Measurements from ENCODE around the gene FAM107B.
"Not testable (repeated sequence)": the region's sequence is repeated elsewhere in the genome, so short reads cannot be mapped to it uniquely, and the experiment has no call there.

The FAM107B gene

DNA sequence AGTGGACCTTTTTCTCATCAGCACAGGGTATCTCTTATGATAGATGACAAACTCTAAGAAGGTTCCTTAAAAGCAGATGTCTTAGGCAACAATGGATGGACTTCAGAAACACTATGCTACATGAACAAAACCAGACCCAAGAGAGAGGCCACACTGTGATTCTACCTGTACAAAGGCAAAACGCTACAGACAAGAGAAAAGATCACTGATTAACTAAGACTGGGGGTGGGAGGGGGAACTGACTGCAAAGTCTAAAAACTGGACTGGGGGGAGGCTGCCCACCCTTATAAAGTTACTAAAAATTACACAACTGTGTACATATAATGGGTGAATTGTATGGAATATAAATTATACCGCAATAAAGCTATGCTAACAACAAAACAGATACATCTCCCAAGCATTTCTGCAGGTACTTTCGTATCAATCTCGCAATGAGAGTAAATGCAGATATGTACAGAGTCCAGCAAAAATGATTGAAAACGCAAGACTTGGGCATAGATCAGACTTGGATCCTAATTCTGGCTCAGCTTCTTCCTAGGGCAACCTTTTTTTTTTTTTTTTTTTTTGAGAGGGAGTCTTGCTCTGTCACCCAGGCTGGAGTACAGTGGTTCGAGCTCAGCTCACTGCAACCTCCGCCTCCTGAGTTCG is 179.7 kb downstream of the FAM107B start (continued):
- TF ChIP-seq, protein P1, sequence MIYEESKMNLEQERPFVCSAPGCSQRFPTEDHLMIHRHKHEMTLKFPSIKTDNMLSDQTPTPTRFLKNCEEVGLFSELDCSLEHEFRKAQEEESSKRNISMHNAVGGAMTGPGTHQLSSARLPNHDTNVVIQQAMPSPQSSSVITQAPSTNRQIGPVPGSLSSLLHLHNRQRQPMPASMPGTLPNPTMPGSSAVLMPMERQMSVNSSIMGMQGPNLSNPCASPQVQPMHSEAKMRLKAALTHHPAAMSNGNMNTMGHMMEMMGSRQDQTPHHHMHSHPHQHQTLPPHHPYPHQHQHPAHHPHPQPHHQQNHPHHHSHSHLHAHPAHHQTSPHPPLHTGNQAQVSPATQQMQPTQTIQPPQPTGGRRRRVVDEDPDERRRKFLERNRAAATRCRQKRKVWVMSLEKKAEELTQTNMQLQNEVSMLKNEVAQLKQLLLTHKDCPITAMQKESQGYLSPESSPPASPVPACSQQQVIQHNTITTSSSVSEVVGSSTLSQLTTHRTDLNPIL (CRISPR knock-in tag; IDR thresholded peaks at IDR 0.05; ENCODE audit: low read depth) = no peak
- no peak for TF ChIP-seq ZNF70 (CRISPR knock-in tag; IDR thresholded peaks at IDR 0.05)

DNA sequence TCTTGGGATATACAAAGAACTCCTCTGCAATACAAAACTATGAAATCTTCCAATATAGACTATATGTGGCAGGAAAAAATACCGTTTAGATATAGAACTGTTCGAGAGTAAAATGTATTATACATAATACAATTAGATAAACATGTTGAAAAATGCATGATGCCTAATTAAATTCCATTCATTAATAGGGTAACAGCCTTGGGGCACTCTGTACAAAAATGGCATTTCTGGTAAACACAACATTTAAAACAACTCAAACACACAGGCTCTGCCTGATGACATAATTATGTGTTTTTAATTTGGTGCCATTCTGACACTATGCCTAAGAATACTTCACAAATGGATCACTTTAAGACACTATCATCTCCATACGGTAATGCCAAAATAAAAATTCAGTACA is 180.9 kb downstream of the FAM107B start:
- no peak for ATAC-seq
- TF ChIP-seq TCF4 (CRISPR knock-in tag; IDR thresholded peaks at IDR 0.05; ENCODE audit: borderline replicate concordance) (peak; percentile 40; the same call in 1 of the 2 replicates), GLIS3 (CRISPR knock-in tag; IDR thresholded peaks at IDR 0.05) (no peak)

DNA sequence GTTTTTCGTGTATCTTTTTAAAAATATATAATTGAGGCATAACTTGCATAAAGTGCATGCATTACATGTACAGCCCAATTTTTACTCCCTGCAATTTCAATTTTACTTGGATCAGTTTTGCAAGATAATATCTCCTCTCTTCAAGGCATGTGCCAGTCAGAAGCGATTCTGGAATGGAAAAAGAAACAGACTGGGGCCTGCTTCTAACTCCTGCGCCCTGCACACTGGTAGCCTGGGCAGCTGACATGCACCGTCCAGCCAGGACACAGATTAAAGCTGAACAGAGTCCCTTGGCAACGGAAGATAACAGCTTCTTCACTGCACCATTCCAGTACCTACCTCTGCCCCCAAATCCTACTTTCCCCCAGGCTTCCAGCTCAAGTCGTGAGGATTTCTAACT is 182.1 kb downstream of the FAM107B start:
- peak; percentile 43; the same call in 1 of the 3 replicates for ATAC-seq
- TF ChIP-seq, protein P2, sequence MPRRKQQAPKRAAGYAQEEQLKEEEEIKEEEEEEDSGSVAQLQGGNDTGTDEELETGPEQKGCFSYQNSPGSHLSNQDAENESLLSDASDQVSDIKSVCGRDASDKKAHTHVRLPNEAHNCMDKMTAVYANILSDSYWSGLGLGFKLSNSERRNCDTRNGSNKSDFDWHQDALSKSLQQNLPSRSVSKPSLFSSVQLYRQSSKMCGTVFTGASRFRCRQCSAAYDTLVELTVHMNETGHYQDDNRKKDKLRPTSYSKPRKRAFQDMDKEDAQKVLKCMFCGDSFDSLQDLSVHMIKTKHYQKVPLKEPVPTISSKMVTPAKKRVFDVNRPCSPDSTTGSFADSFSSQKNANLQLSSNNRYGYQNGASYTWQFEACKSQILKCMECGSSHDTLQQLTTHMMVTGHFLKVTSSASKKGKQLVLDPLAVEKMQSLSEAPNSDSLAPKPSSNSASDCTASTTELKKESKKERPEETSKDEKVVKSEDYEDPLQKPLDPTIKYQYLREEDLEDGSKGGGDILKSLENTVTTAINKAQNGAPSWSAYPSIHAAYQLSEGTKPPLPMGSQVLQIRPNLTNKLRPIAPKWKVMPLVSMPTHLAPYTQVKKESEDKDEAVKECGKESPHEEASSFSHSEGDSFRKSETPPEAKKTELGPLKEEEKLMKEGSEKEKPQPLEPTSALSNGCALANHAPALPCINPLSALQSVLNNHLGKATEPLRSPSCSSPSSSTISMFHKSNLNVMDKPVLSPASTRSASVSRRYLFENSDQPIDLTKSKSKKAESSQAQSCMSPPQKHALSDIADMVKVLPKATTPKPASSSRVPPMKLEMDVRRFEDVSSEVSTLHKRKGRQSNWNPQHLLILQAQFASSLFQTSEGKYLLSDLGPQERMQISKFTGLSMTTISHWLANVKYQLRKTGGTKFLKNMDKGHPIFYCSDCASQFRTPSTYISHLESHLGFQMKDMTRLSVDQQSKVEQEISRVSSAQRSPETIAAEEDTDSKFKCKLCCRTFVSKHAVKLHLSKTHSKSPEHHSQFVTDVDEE (CRISPR knock-in tag; IDR thresholded peaks at IDR 0.05) = peak; percentile 54
- no peak for TF ChIP-seq ZNF565 (CRISPR knock-in tag; conservative IDR thresholded peaks at IDR 0.05; ENCODE audit: low read depth)

DNA sequence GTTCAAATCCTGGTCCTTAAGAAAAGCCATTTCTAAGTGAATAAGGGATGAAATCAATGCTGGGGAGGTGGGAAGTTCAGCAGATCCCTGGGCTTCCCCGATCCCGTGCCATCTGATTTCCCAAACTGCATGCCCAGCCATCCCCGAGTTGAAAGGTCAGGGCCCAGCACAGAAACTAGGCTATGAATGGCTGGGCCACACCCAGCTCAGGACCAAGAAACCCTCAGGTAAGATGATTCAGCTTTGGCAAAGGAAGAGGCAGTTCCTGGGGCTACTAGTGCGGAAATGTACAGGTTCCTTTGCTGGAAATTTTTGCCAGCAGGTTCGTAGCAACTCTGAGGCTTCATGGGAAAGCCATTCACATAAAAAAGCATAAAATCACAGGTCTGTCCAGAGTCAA is 182.7 kb downstream of the FAM107B start:
- no peak for ATAC-seq
- no peak for TF ChIP-seq RARB (CRISPR knock-in tag; IDR thresholded peaks at IDR 0.05)
- TF ChIP-seq ZNF8 (CRISPR knock-in tag; IDR thresholded peaks at IDR 0.05) = no peak
- TF ChIP-seq, protein P1 (CRISPR knock-in tag; IDR thresholded peaks at IDR 0.05; ENCODE audit: low read depth) = no peak
- no peak for TF ChIP-seq ZFP3 (CRISPR knock-in tag; IDR thresholded peaks at IDR 0.05)
- no peak for TF ChIP-seq ZFP30 (CRISPR knock-in tag; IDR thresholded peaks at IDR 0.05)
- no peak for TF ChIP-seq ZNF565 (CRISPR knock-in tag; conservative IDR thresholded peaks at IDR 0.05; ENCODE audit: low read depth)
- no peak for TF ChIP-seq TOX (CRISPR knock-in tag; IDR thresholded peaks at IDR 0.05; ENCODE audit: borderline replicate concordance)
- no peak for TF ChIP-seq GLIS3 (CRISPR knock-in tag; IDR thresholded peaks at IDR 0.05)
- TF ChIP-seq TCF4 (CRISPR knock-in tag; IDR thresholded peaks at IDR 0.05; ENCODE audit: borderline replicate concordance) = no peak
- TF ChIP-seq, protein P3, sequence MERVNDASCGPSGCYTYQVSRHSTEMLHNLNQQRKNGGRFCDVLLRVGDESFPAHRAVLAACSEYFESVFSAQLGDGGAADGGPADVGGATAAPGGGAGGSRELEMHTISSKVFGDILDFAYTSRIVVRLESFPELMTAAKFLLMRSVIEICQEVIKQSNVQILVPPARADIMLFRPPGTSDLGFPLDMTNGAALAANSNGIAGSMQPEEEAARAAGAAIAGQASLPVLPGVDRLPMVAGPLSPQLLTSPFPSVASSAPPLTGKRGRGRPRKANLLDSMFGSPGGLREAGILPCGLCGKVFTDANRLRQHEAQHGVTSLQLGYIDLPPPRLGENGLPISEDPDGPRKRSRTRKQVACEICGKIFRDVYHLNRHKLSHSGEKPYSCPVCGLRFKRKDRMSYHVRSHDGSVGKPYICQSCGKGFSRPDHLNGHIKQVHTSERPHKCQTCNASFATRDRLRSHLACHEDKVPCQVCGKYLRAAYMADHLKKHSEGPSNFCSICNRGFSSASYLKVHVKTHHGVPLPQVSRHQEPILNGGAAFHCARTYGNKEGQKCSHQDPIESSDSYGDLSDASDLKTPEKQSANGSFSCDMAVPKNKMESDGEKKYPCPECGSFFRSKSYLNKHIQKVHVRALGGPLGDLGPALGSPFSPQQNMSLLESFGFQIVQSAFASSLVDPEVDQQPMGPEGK (CRISPR knock-in tag; IDR thresholded peaks at IDR 0.05; ENCODE audit: borderline replicate concordance) = no peak
- no peak for TF ChIP-seq ESRRG (CRISPR knock-in tag; IDR thresholded peaks at IDR 0.05)
- TF ChIP-seq BACH2 (CRISPR knock-in tag; IDR thresholded peaks at IDR 0.05; ENCODE audit: borderline replicate concordance) = no peak
- TF ChIP-seq ZC3H10 (CRISPR knock-in tag; IDR thresholded peaks at IDR 0.05) = no peak
- no peak for TF ChIP-seq ISL1 (CRISPR knock-in tag; IDR thresholded peaks at IDR 0.05)
- TF ChIP-seq, protein P4, sequence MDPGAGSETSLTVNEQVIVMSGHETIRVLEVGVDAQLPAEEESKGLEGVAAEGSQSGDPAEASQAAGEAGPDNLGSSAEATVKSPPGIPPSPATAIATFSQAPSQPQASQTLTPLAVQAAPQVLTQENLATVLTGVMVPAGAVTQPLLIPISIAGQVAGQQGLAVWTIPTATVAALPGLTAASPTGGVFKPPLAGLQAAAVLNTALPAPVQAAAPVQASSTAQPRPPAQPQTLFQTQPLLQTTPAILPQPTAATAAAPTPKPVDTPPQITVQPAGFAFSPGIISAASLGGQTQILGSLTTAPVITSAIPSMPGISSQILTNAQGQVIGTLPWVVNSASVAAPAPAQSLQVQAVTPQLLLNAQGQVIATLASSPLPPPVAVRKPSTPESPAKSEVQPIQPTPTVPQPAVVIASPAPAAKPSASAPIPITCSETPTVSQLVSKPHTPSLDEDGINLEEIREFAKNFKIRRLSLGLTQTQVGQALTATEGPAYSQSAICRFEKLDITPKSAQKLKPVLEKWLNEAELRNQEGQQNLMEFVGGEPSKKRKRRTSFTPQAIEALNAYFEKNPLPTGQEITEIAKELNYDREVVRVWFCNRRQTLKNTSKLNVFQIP (CRISPR knock-in tag; IDR thresholded peaks at IDR 0.05; ENCODE audit: borderline replicate concordance, low read depth) = no peak
- TF ChIP-seq, protein P2 (CRISPR knock-in tag; IDR thresholded peaks at IDR 0.05) = no peak
- no peak for TF ChIP-seq ARNTL (CRISPR knock-in tag; IDR thresholded peaks at IDR 0.05; ENCODE audit: borderline replicate concordance, low read depth)
- TF ChIP-seq SNAI2 (CRISPR knock-in tag; IDR thresholded peaks at IDR 0.05) = no peak
- no peak for TF ChIP-seq OSR1 (CRISPR knock-in tag; IDR thresholded peaks at IDR 0.05)

DNA sequence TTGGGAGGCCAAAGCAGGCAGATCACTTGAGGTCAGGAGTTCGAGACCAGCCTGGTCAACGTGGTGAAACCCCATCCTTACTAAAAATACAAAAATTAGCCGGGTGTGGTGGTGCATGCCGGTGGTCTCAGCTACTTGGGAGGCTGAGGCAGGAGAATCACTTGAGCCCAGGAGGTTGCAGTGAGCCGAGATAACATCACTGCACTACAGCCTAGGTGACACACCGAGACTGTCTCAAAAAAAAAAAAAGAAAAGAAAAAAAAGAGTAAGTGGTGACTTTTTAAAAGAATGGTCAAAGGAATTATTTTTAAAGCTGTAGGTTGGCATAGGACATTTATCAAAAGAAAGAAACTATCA is 185.8 kb downstream of the FAM107B start:
- not testable (repeated sequence) for ATAC-seq

All from SK-N-SH treated with all-trans-retinoic acid at 6 μM for 48 hours (cell line).